NB4 (cell line): ENCODE data around the gene STOML1.

ENCODE experiments used
- CTCF ChIP-seq: IDR thresholded peaks from one replicate; pipeline ENCODE4 v1.5.1; 2012; ENCODE audit warnings: low read depth, low read length
- MYC ChIP-seq: IDR thresholded peaks from 2 replicates; pipeline ENCODE4 v1.6.1; 2011; ENCODE audit warnings: low read depth, low read length
- POLR2A ChIP-seq: IDR thresholded peaks from 2 replicates; pipeline ENCODE4 v1.6.1; 2011; ENCODE audit warnings: mild to moderate bottlenecking; ENCODE audit not compliant: insufficient read length; ENCODE audit errors: extremely low read depth

- TF ChIP-seq CTCF (no peak), POLR2A (no peak), MYC (no peak)
These were observed 4.2 kb upstream of the STOML1 start for GRCh38 chr15:73996267-73996666.
